GM20000 (cell line): ENCODE data around the gene CTNNBIP1.

Source experiments
- DNase-seq: peaks from one replicate; pipeline ENCODE4 v3.0.0; 2012; ENCODE audit warnings: low spot score
- CTCF ChIP-seq: IDR thresholded peaks from 2 replicates; pipeline ENCODE4 v1.5.1; 2012; ENCODE audit warnings: mild to moderate bottlenecking, control low read depth; ENCODE audit errors: extremely low read depth, missing control alignments

Gene CTNNBIP1

GRCh38 chr1:9870572-9870971, 39.5 kb downstream of the CTNNBIP1 start:
- TF ChIP-seq CTCF = no peak
- DNase-seq = no peak

GRCh38 chr1:9869831-9870251, 40.2 kb downstream of the CTNNBIP1 start:
- no peak for TF ChIP-seq CTCF
- DNase-seq = no peak

DNA sequence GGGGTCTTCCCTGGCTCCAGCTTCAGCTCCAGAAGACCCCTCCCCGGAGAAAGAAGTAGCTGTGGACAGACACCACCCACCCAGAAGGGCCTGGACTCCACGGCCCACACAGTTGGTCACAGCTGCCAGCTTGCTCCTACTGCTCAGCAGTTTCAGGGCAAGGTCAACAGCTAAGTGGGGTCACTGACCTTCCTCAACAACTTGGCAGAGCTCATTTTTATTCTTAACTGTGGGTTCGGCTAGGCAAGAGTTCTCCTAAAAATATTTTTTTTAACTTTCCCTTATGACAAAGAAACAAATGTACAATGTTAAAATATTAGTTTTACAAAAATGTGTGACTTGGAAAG, 41.9 kb downstream of the CTNNBIP1 start:
- no peak for DNase-seq
- TF ChIP-seq CTCF = no peak

- DNase-seq = peak; percentile 89
- peak; percentile 98 for TF ChIP-seq CTCF
Observed at GRCh38 chr1:9867408-9868243, 42.4 kb downstream of the CTNNBIP1 start.

DNA sequence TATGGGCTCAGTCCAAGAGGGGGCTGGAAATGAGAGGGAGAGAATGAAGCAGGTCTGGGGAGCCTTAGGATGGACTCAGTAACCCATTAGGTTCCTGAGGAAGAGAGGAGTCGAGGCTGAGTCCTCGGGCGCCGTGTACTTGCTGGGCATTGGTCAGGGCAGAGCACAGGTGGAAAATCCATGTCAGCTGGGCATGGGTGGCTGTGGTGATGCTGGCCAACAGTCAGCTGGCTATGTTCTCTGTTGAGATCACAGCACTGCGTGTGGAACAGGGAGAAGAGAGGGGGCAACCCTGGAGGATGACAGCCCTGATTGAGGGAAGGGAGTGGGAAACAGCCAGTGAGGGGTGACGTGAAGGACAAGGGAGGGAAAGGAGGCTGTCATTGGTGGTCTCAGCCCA, 43.2 kb downstream of the CTNNBIP1 start:
- TF ChIP-seq CTCF = no peak
- no peak for DNase-seq

DNA sequence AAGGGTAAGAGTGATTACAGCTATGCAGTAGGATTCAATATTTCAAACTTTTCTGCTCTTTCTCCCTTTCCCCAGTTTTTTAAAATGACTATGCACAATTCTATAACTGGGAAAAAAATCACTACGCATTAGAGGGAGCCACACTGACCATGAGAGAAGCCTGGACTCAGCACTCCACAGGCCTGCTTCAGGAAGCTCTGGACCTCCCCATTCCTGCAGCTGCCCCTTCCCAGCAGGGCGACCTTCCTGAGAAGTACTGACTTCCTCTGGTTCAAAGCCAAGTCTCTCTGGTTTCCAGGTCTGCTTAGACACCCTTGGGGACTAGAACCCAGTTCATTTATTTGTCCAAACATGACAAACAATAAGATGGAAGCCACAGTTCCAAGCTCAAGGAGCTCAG, 44.3 kb downstream of the CTNNBIP1 start:
- TF ChIP-seq CTCF = no peak
- DNase-seq = no peak

GRCh38 chr1:9863371-9863770, 46.7 kb downstream of the CTNNBIP1 start:
- DNase-seq = no peak
- TF ChIP-seq CTCF = no peak
